Activated CD8-positive, alpha-beta memory T cell treated with anti-CD3 and anti-CD28 coated beads for 36 hours (primary cell): ENCODE data around the gene RPUSD3. TPM values are rescaled to one million over a fixed set of nuclear protein-coding genes. Genes with fewer than 3 reads are reported as not detected.

Experiments
- CTCF ChIA-PET: fragments of 350-600 bp; sonication (Branson Sonifier 250); formaldehyde crosslinking; loops from one replicate; lab custom pipeline; 2021; ENCODE audit warnings: antibody characterized with exemption; lab: Charles Lee
- POLR2A ChIA-PET: fragments of 350-600 bp; sonication (Branson Sonifier 250); formaldehyde crosslinking; loops from one replicate; lab custom pipeline; 2021; ENCODE audit warnings: antibody characterized with exemption; lab: Charles Lee
- total RNA-seq, 2 experiments: library from RNA; stranded (reverse); gene quantifications; one replicate each; pipeline ENCODE4 v1.2.3, GENCODE V29; 2021

Gene RPUSD3
- total RNA-seq, 2 experiments from 2014 or later: 80.4 to 81.3 TPM

DNA sequence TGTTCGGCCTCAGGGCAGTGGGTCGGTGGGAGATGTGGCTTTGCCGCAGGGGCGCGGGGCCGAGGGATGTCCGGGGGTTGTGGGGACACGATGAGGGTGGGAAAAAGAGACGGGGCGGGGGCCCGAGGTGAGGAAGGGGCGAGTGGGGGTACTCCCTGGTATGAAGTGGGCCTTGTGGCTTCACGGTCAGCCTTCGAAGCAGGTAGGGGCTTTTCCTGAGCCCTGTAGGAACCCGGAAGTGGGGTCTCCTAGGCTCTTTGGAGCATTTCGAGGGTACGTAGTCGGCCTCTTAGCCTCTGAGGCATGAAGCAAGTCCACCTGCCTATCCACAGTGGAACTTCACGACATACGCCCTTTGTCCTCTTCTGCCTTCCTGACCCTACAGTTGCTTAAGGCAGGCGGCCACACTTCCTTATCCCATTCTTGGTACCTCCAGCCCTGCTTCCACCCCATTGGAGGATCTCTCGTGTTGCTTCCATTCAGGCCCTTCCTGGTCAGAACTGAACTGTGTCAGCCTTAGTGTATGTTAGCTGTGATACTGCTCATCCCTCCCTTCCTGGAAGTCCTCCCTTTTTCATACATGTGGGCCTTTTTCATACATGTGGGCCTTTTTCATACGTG is 50.5 kb downstream of the RPUSD3 start:
- POLR2A ChIA-PET: interaction anchor here (0.7 to 2.0 kb wide), 12 partner anchors 11 to 396 kb away, joined by 3 to 19 read pairs (median 4); partner anchors contain the start of genes BRPF1, EMC3, JAGN1 and OGG1
- CTCF ChIA-PET: interaction anchor here (0.7 to 2.0 kb wide), 5 partner anchors 11 to 65 kb away, joined by 3 to 11 read pairs (median 5); no protein-coding TSS in a partner anchor

DNA sequence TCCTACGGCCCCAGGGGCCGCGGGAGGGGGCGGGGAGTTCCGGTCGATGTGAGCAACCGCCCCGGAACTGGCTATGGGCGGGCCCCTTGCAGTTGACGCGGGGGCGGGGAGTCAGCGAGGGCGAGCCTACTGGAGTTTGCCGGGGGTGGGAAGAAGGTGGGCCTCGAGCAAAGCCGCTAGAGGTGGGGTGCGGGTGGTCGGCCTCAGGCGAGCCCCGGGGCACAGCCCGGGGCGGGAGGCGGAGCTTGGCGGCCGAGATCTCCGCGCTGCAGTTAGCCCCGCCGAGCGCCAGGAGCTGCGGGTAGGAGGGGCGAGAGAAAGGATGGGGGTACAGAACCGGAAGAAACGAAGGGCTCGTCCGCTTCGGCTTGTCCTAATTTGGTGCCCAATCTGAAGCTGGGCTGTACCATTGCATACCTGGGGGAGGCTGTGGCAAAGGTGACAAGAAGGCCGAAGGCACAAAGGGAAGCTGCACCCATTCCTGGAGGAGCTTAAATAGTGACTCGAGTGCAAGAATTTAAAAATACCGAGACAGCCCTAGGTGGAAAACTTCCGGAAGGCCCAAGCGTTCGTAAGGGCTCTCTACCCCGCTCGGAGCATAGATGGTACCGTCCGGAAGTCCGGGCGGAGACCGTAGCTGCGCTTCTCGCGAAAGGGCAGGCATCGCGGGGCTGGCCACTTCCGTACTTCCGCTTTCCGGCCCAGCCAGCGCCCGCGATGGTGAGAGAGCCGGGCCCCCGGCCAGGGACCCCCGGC is 51.2 kb downstream of the RPUSD3 start, which contains the start of the genes ARPC4 and TADA3:
Gene ARPC4 (plus strand): TSS at position 678 of the 756 bp plus-strand sequence. CDS start 40 bp downstream, at position 718.
Gene TADA3 (minus strand): TSS at position 69 of the 756 bp plus-strand sequence. CDS start 1,007 bp downstream, outside the sequence.
- POLR2A ChIA-PET: interaction anchor here (0.7 to 2.0 kb wide), 12 partner anchors 11 to 396 kb away, joined by 3 to 19 read pairs (median 4); partner anchors contain the start of genes BRPF1, EMC3, JAGN1 and OGG1
- CTCF ChIA-PET: interaction anchor here (0.7 to 2.0 kb wide), 5 partner anchors 10 to 65 kb away, joined by 3 to 11 read pairs (median 5); no protein-coding TSS in a partner anchor

DNA sequence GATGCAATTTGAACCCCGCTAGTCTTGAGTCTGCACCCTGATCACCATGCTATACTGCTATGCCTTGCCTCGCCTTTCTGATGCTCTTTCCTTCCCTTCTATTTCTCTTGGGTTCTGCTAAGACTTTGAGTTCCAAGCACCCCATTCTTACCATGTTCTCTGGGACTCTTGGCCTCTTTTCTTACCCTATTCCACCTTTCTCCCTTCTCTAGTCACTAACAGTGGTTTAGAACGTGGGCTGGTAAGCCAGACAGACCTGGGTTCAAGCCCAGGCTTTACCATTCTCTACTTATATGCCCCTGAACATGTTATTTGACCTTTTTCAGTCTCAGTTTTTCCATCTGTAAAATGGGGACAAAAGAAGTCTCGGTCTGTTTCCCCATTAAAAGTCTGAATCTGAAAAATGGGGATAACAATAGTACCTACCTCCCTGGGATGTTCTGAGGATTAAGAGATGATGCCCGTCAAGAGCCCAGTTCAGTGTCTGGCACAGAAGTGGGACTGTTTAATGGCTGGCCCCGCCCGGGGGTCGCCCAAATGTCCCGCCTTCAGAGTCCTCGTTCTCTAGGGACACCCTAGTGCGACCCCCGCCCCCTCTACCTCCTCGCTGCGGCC is 51.9 kb downstream of the RPUSD3 start:
- POLR2A ChIA-PET: interaction anchor here (0.8 to 2.0 kb wide), 9 partner anchors 10 to 395 kb away, joined by 3 to 19 read pairs (median 4); partner anchors contain the start of genes EMC3, JAGN1 and TTLL3
- CTCF ChIA-PET: interaction anchor here (0.7 to 2.0 kb wide), 4 partner anchors 11 to 61 kb away, joined by 3 to 11 read pairs (median 4); partner anchors contain the start of gene BRPF1

DNA sequence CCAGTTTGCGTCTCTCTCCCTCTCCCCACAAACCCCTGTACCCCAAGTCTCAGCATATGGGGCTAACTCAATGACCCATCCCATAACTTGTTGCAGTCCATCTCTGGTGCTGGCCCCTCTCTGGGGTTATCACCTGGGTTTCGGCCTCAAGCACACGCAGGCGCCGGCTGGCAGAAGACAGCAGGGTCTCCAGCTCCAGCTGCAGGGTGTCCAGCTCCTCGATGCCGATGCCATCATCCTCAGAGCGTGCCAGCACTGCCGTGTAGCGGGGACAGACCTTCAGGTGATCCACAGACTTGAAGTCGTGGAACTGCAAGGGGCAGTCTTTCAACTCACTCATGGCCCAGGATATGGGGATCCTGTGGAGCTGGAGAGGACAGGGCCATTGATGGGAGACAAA is 52.7 kb downstream of the RPUSD3 start:
- ChIA-PET CTCF (interaction anchor here (0.7 to 1.9 kb wide), 3 partner anchors 11 to 64 kb away, joined by 3 to 6 read pairs (median 3); partner anchors contain the start of gene BRPF1), POLR2A (interaction anchor here (1.3 kb wide), 1 partner anchor 11 kb away, joined by 5 read pairs; no protein-coding TSS in a partner anchor)

Other genes with a start within 250 kb of the RPUSD3 start
- gene MTMR14, start 194.5 kb downstream of the RPUSD3 start, total RNA-seq: 10 to 100 TPM; 45.5 to 50.6 TPM
- gene CPNE9, start 140.2 kb downstream of the RPUSD3 start, total RNA-seq: under 1 TPM; 0.10 to 0.40 TPM
- gene BRPF1, start 112.3 kb downstream of the RPUSD3 start, total RNA-seq: 10 to 100 TPM; 44.4 to 44.8 TPM
- 10 to 100 TPM; 35.3 to 38.6 TPM for gene OGG1, start 94.1 kb downstream of the RPUSD3 start, total RNA-seq
- 10 to 100 TPM; 28.3 to 29.5 TPM for gene CAMK1, start 74.1 kb downstream of the RPUSD3 start, total RNA-seq
- gene TADA3, start 51.5 kb downstream of the RPUSD3 start, total RNA-seq: 10 to 100 TPM; 57.4 to 58.9 TPM
- 100 to 1,000 TPM; 299 to 300 TPM for gene ARPC4, start 50.9 kb downstream of the RPUSD3 start, total RNA-seq
- 10 to 100 TPM; 22.2 to 23.0 TPM for gene TTLL3, start 33.7 kb downstream of the RPUSD3 start, total RNA-seq
- not detected for gene CIDEC, start 36.2 kb upstream of the RPUSD3 start, total RNA-seq
- gene JAGN1, start 46.6 kb upstream of the RPUSD3 start, total RNA-seq: 10 to 100 TPM; 51.8 to 53.3 TPM
- gene IL17RE, start 58.8 kb upstream of the RPUSD3 start, total RNA-seq: 1 to 10 TPM in 1 of 2 experiments, under 1 TPM in 1; 0.70 to 1.3 TPM
- gene IL17RC, start 73.1 kb upstream of the RPUSD3 start, total RNA-seq: under 1 TPM; 0.19 to 0.27 TPM
- 10 to 100 TPM; 11.7 to 14.1 TPM for gene CRELD1, start 89.8 kb upstream of the RPUSD3 start, total RNA-seq
- 1 to 10 TPM; 8.3 to 9.4 TPM for gene PRRT3, start 108.4 kb upstream of the RPUSD3 start, total RNA-seq
- 10 to 100 TPM; 50.4 to 55.5 TPM for gene EMC3, start 142.8 kb upstream of the RPUSD3 start, total RNA-seq
- gene FANCD2, start 182.4 kb upstream of the RPUSD3 start, total RNA-seq: 10 to 100 TPM; 67.2 to 71.4 TPM